Kidney epithelial cell (primary cell): ENCODE data around the gene LANCL3. TPM values are rescaled to one million over a fixed set of nuclear protein-coding genes. Genes with fewer than 3 reads are reported as not detected.
A peak's percentile ranks its signal among the peaks of the same experiment; 100 is the strongest.
"Not testable (repeated sequence)": the region's sequence is repeated elsewhere in the genome, so short reads cannot be mapped to it uniquely, and the experiment has no call there.

Experiments
- DNase-seq: peaks from one replicate; pipeline ENCODE4 v3.0.0-alpha.2; 2010; ENCODE audit warnings: low read depth
- H3K27me3 ChIP-seq: 2 replicates; pipeline ENCODE4 v1.6.0; 2011; ENCODE audit warnings: low read length; ENCODE audit not compliant: control insufficient read depth, insufficient read depth
- H3K36me3 ChIP-seq: 2 replicates; pipeline ENCODE4 v1.5.1; 2011; ENCODE audit warnings: low read length; ENCODE audit not compliant: control insufficient read depth, insufficient read depth
- H3K4me3 ChIP-seq: 2 replicates; pipeline ENCODE4 v1.5.1; 2011; ENCODE audit warnings: low read depth, mild to moderate bottlenecking, control low read depth, low read length
- CTCF ChIP-seq: IDR thresholded peaks from 2 replicates; pipeline ENCODE4 v1.5.1; 2011; ENCODE audit warnings: mild to moderate bottlenecking, moderate library complexity, low read length, control low read depth, inconsistent platforms; ENCODE audit not compliant: insufficient read depth, poor library complexity, severe bottlenecking
- total RNA-seq: library from RNA; depleted of rRNA; stranded (reverse); fragments of >200 nt; gene quantifications from 2 replicates; pipeline ENCODE4 v1.2.3, GENCODE V29; 2015

LANCL3 gene
- 0.13 and 0.27 TPM in 2 replicates for total RNA-seq

DNA sequence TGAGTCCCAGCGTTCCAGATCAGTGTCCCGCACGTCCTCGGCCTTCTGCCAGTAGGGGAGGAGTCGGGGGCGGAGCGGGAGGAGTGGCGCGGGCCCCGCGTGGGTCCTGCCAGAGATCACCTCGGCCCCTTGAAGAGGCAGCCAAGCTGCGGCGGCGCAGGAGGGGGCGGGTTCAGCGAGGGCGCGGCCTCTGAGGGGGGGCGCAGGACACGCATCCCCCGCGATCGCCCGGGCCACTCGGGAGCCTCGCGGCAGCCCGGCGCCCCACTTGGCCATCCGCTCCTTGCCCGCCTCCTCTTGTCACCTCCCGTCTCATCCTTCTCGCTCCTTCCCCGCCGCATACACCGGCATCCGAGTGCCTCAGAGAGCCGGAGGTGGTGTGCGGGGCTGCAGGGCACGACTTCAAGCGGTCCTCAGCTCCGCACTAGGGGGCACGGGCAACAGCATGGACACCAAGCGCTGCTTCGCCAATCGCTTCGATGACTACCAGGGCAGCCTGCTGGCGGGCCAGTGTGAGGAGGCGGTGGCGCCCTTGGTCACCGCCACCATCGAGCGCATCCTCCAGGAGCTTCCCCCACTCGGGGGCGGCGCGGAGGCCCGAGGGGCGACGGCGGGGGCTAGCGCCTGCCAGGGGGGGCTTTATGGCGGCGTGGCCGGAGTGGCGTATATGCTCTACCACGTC is at the start of gene LANCL3:
TSS of gene LANCL3 (plus strand) at position 236 of the 682 bp plus-strand sequence. CDS start at position 446, 210 bp downstream.
- H3K4me3 ChIP-seq, result peak within 1 kb of the TSS; percentile 30
- DNase-seq, result not testable (repeated sequence)

GRCh38 chrX:37523673-37524072 is 47.8 kb upstream of the LANCL3 start:
- not testable (repeated sequence) for H3K36me3 ChIP-seq, H3K4me3 ChIP-seq, DNase-seq, H3K27me3 ChIP-seq

More for the DNA sequence above, at the start of gene LANCL3:
- not testable (repeated sequence) for H3K27me3 ChIP-seq, H3K36me3 ChIP-seq

GRCh38 chrX:37541991-37542390 is 29.5 kb upstream of the LANCL3 start:
- TF ChIP-seq CTCF, result no peak
- no peak for DNase-seq
- no peaks in the 10 kb centered on the region for H3K36me3 ChIP-seq
- no peak overlapping the region for H3K4me3 ChIP-seq
- H3K27me3 ChIP-seq, result no peaks in the 10 kb centered on the region

DNA sequence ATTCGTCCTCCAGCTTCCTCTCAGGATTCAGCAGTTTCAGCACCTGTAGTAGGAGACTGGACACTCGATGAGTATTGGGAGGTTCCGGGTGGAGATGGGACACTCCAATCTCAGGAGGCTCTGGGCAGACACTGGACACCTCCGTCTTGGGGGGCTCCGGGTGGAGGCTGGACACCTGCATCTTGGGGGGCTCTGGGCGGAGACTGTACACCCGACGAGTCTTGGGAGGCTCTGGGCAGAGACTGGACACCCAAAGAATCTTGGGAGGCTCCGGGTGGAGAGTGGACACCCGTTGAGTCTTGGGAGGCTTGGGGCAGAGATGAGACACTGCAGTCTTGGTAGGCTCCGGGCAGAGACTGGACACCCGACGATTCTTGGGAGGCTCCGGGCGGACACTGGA is 28.7 kb upstream of the LANCL3 start:
- TF ChIP-seq CTCF, result no peak
- H3K36me3 ChIP-seq, result no peaks in the 10 kb centered on the region
- no peak for DNase-seq
- no peaks in the 10 kb centered on the region for H3K27me3 ChIP-seq
- no peak overlapping the region for H3K4me3 ChIP-seq

- Histone ChIP-seq H3K27me3 (no peaks in the 10 kb centered on the region), H3K4me3 (no peak overlapping the region), H3K36me3 (no peaks in the 10 kb centered on the region)
- no peak for DNase-seq
- TF ChIP-seq CTCF, result no peak
Observed at GRCh38 chrX:37543324-37543723, 28.1 kb upstream of the LANCL3 start.

DNA sequence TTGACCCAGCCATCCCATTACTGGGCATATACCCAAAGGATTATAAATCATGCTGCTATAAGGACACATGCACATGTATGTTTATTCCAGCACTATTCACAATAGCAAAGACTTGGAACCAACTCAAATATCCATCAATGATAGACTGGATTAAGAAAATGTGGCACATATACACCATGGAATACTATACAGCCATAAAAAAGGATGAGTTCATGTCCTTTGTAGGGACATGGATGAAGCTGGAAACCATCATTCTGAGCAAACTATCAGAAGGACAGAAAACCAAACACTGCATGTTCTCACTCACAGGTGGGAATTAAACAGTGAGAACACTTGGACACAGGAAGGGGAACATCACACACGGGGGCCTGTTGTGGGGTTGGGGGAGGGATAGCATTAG is 26.9 kb upstream of the LANCL3 start:
- not testable (repeated sequence) for DNase-seq, H3K27me3 ChIP-seq, H3K36me3 ChIP-seq, H3K4me3 ChIP-seq

DNA sequence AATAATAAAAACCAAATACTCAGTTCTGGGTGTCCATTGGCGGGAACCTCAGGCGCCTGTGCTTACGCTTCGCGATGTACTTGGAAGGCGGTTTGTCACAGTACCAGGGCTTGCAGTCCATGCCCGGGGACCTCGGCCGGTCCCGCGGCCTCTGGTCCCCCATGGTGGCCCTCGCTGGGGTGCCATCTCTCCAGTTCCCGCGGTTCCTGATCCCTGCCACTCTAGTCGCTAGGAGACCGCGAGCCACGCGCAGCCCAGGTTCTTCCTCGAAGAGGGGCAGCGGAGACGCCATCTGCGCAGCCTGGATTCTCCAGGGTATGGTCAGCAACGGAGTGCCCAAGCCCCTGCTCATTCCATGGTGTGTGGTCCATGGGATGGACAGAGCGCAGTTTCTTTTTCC is 26.4 kb upstream of the LANCL3 start:
- no peak for DNase-seq
- no peak for TF ChIP-seq CTCF
- no peaks in the 10 kb centered on the region for H3K27me3 ChIP-seq
- no peaks in the 10 kb centered on the region for H3K36me3 ChIP-seq
- H3K4me3 ChIP-seq, result no peak overlapping the region

DNA sequence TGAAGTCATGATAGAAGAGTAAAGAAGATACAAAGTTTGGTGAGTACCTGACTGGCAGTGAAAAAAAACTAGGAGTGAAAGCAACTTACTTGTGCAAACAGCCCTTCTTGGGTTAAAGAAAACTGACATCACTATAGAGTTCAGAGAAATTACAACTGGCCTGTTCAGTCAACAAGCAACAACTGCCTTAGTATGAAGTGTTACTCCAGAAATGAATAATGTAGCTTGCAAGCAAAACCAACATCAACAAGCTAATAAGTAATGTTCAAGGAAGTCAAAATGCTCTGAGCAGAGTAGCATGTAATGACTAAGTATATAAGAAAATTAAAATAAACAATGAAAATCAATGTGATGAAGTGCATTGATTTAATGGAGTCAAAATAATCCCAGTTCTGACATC is 21.8 kb upstream of the LANCL3 start:
- H3K4me3 ChIP-seq, H3K36me3 ChIP-seq, DNase-seq, H3K27me3 ChIP-seq: not testable (repeated sequence)
